ENCODE data around the gene TMCO2.

Gene TMCO2

DNA sequence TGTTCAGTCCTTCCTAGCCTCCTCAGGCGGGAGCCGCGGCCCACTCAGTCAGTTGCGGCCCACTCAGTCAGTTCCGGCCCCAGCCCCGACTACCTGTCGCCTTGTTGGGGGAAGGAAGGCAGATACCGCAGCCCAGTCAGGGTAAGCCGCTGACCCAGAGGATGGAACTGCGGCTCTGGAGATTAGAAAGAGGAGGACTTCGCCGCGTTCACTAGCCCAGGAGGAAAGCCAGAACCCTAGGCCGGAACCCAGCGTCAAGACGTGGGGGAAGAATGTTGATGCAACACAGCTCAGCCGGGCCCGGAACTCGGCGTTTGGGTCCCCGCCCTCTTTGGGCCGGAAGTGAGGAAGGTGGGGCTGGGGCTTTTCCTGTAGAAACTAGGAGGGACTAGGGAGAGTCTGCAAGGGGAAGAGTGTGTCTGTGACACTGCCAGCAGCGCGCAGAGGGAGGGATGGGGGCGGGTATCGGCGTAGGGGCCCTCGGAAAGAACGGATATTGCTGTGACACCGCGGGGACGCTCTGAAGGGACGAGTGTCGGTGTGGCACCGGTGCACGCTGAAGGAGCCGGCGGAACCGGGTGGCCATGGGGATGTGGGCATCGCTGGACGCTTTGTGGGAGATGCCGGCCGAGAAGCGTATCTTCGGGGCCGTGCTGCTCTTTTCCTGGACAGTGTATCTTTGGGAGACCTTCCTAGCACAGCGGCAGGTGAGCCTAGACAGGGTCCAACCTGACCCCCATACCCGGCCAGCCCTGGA, 10.1 kb downstream of the TMCO2 start, which contains the start of gene ZMPSTE24:
TSS of gene ZMPSTE24 (plus strand) at position 549 of the 757 bp plus-strand sequence. CDS start at position 585, 36 bp downstream.
- peak; percentile 90 to 97 for DNase-seq (ENCODE audit: low read depth in 1 of 2, low spot score in 1 of 2)

DNA sequence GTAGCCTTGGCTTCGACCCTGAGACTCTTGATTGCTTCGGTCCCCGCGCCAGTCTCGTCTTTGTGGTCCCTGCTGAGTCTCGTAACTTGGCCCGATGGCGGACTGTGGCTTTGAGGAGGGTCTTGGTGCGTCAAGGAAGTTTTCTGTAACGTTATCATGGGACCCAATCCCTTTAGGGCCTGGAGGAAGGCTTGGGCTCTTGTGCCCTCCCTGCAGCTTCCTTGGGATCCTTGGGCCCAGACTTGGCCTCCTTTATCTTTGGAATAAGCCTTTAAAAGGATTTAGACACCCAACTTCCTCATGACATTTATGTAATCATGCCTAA, 10.7 kb downstream of the TMCO2 start:
- no peak for DNase-seq (ENCODE audit: low read depth in 1 of 2, low spot score in 1 of 2)

GRCh38 chr1:40264354-40264781, 16.6 kb downstream of the TMCO2 start:
- peak in 1 of 2 donors; percentile 6 for DNase-seq (ENCODE audit: low read depth in 1 of 2, low spot score in 1 of 2)

GRCh38 chr1:40265298-40265697, 17.6 kb downstream of the TMCO2 start:
- no peak for DNase-seq (ENCODE audit: low read depth in 1 of 2, low spot score in 1 of 2)

DNA sequence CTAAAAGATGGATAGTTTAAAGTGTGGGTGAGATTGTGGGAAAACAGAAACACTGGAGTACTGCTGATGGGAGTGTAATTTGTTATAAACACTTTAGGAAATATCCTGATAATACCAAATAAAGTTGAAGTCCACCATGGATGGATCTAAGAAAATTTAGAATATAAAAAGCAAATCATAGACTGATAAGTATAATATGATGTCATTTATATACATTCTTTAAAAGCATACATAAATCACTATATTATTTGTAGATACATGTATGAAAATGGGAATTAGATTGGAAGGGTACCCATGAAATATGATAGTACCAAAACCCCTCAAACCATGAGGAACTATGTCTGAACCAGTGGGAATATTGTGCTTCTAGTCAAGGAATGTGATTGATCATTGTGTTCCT, 18.2 kb downstream of the TMCO2 start:
- no peak for DNase-seq (ENCODE audit: low read depth in 1 of 2, low spot score in 1 of 2)

GRCh38 chr1:40266786-40267535, 19.2 kb downstream of the TMCO2 start:
- DNase-seq (ENCODE audit: low read depth in 1 of 2, low spot score in 1 of 2), result no peak

GRCh38 chr1:40267767-40268187, 20.0 kb downstream of the TMCO2 start:
- no peak for DNase-seq (ENCODE audit: low read depth in 1 of 2, low spot score in 1 of 2)

DNA sequence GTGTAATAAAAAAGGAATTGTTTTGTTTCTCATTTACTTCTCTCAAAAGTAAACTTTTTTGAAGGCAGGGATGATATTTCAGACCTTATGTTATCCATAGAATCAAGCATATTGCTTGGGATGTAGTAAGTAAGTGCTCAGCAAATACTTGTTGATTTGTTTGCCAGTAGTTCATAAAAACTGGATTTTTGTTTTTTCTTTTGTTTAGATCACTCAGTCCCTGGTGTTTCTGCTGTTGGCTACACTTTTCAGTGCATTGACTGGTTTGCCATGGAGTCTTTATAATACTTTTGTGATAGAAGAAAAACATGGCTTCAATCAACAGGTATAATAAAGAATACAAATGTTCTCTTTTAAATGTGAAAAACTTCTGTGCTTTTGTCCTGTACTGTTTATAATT, 20.5 kb downstream of the TMCO2 start:
- no peak for DNase-seq (ENCODE audit: low read depth in 1 of 2, low spot score in 1 of 2)

DNA sequence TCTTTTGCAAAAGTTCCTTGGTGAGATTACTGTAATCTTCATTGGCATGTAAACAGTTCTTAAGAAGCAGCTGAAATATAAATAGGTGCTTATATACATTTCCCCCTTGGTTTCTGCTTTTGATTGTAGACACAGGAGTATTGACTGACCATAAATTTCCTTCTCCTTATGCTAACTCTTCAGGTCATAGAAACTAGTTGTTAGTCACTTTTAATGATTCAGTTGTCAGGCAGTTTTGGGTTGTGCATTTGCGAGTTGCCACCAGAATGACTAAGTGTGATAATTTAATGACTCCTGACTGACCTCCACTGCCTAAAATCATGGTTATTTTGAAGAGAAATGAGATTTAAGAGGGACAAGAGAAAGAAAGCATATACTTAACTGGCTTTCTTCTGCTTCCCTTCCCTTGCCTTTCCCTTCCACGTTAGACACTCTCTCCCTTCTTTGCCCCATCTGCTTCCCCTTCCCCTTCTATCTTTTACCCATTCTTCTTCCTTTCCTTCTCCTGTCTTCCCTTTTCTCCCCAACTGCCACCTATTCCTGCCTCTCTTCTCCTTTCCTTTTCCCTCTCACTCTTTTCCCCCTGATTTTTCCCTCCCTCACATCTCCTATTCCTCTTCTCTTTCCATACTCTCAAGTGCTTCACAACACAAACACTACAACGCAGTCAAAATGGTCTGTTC, 22.6 kb downstream of the TMCO2 start:
- DNase-seq (ENCODE audit: low read depth in 1 of 2, low spot score in 1 of 2), result no peak

GRCh38 chr1:40272653-40273213, 25.0 kb downstream of the TMCO2 start:
- DNase-seq (ENCODE audit: low read depth in 1 of 2, low spot score in 1 of 2), result no peak

GRCh38 chr1:40273547-40274166, 25.9 kb downstream of the TMCO2 start:
- DNase-seq (ENCODE audit: low read depth in 1 of 2, low spot score in 1 of 2), result no peak

- no peak for DNase-seq (ENCODE audit: low read depth in 1 of 2, low spot score in 1 of 2)
Observed at GRCh38 chr1:40274331-40274730, 26.6 kb downstream of the TMCO2 start.

- DNase-seq (ENCODE audit: low read depth in 1 of 2, low spot score in 1 of 2), result no peak
Observed at GRCh38 chr1:40276122-40276521, 28.4 kb downstream of the TMCO2 start.

GRCh38 chr1:40281853-40282252, 34.1 kb downstream of the TMCO2 start:
- DNase-seq (ENCODE audit: low read depth in 1 of 2, low spot score in 1 of 2), result no peak

GRCh38 chr1:40291293-40291692, 43.6 kb downstream of the TMCO2 start:
- DNase-seq (ENCODE audit: low read depth in 1 of 2, low spot score in 1 of 2), result no peak

- no peak for DNase-seq (ENCODE audit: low read depth in 1 of 2, low spot score in 1 of 2)
Observed at GRCh38 chr1:40299366-40300248, 51.9 kb downstream of the TMCO2 start.

DNA sequence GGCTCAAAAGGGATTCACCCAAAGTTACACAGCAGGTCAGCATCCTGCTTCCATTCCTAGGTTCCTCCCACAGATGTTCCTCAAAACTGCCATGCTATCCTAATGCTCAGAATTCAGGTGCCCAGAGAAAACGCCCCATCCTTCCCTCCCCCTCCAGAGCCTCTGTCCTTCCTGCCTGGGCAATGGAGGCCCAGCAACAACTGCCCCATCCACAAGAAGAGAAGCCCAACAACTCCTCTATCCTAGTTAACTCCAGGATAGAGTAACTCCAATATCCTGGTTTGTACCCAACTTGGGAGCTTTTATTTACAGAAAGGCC, 52.5 kb downstream of the TMCO2 start:
- DNase-seq (ENCODE audit: low read depth in 1 of 2, low spot score in 1 of 2), result no peak

DNA sequence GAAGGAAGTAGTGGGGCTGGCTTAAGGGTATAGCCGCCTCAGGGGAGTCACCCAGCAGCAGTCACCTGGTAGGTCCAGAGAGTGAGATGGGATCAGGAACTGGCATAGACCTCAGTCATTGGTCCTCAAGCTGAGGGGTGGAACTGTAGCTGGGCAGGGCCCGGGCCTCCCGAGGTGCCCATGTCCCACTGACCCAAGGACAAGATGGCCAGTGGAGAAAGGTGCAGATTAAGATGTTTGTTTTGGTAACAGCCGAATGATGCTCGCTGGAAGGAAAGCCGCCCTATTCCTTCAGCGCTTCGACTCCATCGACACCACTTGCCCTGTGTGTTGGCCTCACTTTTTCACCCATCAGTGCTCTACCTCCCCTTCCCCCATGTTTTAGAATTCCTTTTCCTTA, 52.9 kb downstream of the TMCO2 start:
- no peak for DNase-seq (ENCODE audit: low read depth in 1 of 2, low spot score in 1 of 2)

DNA sequence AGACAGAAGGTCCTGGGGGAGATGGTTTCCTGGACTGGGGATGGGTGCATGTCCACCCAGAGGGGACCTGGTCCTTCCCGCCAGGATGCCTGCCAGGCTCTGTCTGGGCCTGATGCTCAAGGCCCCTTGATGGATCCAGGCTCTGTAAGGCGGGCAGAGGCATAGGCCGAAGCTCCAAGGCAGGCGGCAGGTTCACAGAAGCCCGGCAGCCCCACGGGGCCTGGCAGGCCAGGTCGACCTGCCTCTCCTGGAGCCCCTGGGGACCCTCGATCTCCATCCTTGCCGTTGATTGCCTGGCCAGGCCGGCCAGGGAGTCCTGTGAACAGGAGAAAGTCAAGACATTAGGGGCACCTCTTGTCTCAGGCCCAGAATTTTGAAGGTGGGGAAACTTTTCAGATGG, 53.3 kb downstream of the TMCO2 start:
- DNase-seq (ENCODE audit: low read depth in 1 of 2, low spot score in 1 of 2), result no peak

Measured in activated CD4-positive, alpha-beta T cell treated with anti-CD3 and anti-CD28 coated beads, Interleukin-2, amount 50 U/mL, for 24 hours (primary cell).